ENCODE data around the gene SLC6A1. TPM values are rescaled to one million over a fixed set of nuclear protein-coding genes. Genes with fewer than 3 reads are reported as not detected.

SLC6A1 gene
- total RNA-seq, 1 donor from 2014 or later = 0.52 TPM

DNA sequence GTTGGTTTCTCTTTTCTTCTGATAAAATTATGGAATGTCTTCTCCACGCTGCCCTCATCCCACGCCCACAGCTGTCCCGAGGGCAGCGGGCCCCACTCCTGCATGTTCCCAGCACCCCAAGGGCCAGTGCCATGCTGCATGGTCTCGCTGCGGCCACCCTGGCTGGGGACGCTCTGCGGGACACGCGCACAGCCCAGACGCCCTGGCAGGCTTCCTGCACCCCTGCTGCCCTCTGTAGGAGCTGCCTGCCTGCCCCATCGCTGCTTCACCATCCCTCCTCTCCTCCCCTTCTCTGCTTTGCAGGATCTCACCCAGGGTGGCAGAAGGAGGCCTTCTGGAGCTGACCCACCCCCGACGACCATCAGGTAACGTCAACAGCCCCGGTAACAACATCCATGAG, 22.8 kb downstream of the SLC6A1 start:
- H2AFZ ChIP-seq (replicated peaks) = no peak overlapping the region
- H3K4me3 ChIP-seq = no peak overlapping the region
- H3K27ac Mint-ChIP-seq = no peak overlapping the region
- peaks cover 5% of the 10 kb centered on the region for H3K4me1 Mint-ChIP-seq
- no peaks in the 10 kb centered on the region for H3K4me1 ChIP-seq
- no peak for DNase-seq (ENCODE audit: low spot score)
- no peaks in the 10 kb centered on the region for H3K9me3 Mint-ChIP-seq
- no peaks in the 10 kb centered on the region for H3K27me3 ChIP-seq
- no peak overlapping the region for H3K9ac ChIP-seq
- TF ChIP-seq EZH2phosphoT487 (IDR thresholded peaks at IDR 0.05) (no peak), EZH2 (IDR thresholded peaks at IDR 0.05) (no peak)
- TF ChIP-seq, protein P1, sequence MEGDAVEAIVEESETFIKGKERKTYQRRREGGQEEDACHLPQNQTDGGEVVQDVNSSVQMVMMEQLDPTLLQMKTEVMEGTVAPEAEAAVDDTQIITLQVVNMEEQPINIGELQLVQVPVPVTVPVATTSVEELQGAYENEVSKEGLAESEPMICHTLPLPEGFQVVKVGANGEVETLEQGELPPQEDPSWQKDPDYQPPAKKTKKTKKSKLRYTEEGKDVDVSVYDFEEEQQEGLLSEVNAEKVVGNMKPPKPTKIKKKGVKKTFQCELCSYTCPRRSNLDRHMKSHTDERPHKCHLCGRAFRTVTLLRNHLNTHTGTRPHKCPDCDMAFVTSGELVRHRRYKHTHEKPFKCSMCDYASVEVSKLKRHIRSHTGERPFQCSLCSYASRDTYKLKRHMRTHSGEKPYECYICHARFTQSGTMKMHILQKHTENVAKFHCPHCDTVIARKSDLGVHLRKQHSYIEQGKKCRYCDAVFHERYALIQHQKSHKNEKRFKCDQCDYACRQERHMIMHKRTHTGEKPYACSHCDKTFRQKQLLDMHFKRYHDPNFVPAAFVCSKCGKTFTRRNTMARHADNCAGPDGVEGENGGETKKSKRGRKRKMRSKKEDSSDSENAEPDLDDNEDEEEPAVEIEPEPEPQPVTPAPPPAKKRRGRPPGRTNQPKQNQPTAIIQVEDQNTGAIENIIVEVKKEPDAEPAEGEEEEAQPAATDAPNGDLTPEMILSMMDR (IDR thresholded peaks at IDR 0.05) = no peak
- no peaks in the 10 kb centered on the region for H4K20me1 ChIP-seq (ENCODE audit: low read depth)
- H3K27me3 Mint-ChIP-seq (ENCODE audit: insufficient read depth, low read depth) = peaks cover 6% of the 10 kb centered on the region
- no peak overlapping the region for H3K27ac ChIP-seq
- H3K9me3 ChIP-seq (ENCODE audit: low read depth) = no peaks in the 10 kb centered on the region
- no peak overlapping the region for H3K4me3 Mint-ChIP-seq
- no peaks in the 10 kb centered on the region for H3F3A ChIP-seq (ENCODE audit: low read depth)
- no peaks in the 10 kb centered on the region for H3K36me3 ChIP-seq
- H3K4me2 ChIP-seq = no peak overlapping the region
- H3K79me2 ChIP-seq (ENCODE audit: low read depth) = no peaks in the 10 kb centered on the region
- no peaks in the 10 kb centered on the region for H3K36me3 Mint-ChIP-seq

GRCh38 chr3:11016727-11017126, 24.2 kb downstream of the SLC6A1 start:
- H3K79me2 ChIP-seq (ENCODE audit: low read depth) = no peaks in the 10 kb centered on the region
- H3K4me2 ChIP-seq = no peak overlapping the region
- no peak for DNase-seq (ENCODE audit: low spot score)
- TF ChIP-seq EZH2phosphoT487 (IDR thresholded peaks at IDR 0.05) (no peak), EZH2 (IDR thresholded peaks at IDR 0.05) (no peak)
- TF ChIP-seq, protein P1 (IDR thresholded peaks at IDR 0.05) = no peak
- no peaks in the 10 kb centered on the region for H4K20me1 ChIP-seq (ENCODE audit: low read depth)
- H3K4me3 ChIP-seq = no peak overlapping the region
- H3K4me1 ChIP-seq = no peaks in the 10 kb centered on the region
- no peaks in the 10 kb centered on the region for H3K27me3 ChIP-seq
- no peaks in the 10 kb centered on the region for H3K9me3 Mint-ChIP-seq
- H3K36me3 Mint-ChIP-seq = no peaks in the 10 kb centered on the region
- no peak overlapping the region for H3K4me3 Mint-ChIP-seq
- no peaks in the 10 kb centered on the region for H3K36me3 ChIP-seq
- H3K9me3 ChIP-seq (ENCODE audit: low read depth) = no peaks in the 10 kb centered on the region
- H3K4me1 Mint-ChIP-seq = no peaks in the 10 kb centered on the region
- no peak overlapping the region for H3K27ac ChIP-seq
- H3K9ac ChIP-seq = no peak overlapping the region
- no peak overlapping the region for H2AFZ ChIP-seq (replicated peaks)
- peaks cover 12% of the 10 kb centered on the region for H3K27me3 Mint-ChIP-seq (ENCODE audit: insufficient read depth, low read depth)
- H3K27ac Mint-ChIP-seq = no peak overlapping the region
- no peaks in the 10 kb centered on the region for H3F3A ChIP-seq (ENCODE audit: low read depth)

DNA sequence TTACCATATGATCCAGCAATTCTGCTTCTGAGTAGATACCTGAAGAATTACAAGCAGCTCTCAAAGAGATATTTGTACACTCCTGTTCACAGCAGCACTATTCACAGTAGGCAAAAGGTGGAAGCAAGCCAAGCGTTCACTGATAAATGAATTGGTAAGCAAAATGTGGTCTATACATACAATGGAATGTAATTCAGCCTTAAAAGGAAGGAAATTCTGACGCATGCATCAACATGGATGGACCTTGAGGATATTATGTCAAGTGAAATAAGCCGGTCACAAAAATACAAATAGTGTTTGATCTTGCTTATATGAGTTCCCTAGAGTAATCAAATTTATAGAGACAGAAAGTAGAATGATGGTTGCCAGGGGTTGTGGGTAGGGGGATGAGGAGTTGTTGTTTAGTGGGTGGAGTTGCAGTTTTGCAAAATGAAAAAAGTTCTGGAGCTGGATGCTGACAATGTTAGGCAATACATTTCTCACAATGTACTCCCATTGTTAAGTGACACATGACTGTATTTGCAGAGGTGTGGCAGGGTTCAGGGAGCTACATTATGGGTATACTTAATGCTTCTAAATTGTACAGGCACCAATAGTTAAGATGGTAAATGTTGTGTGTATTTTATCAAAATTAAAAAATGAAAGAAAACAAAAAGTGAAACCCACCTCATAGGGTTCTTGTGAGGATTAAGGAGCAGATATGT, 26.7 kb downstream of the SLC6A1 start:
- H3K27ac Mint-ChIP-seq = no peak overlapping the region
- no peaks in the 10 kb centered on the region for H3F3A ChIP-seq (ENCODE audit: low read depth)
- no peak for DNase-seq (ENCODE audit: low spot score)

More for the DNA sequence above, 26.7 kb downstream of the SLC6A1 start:
- TF ChIP-seq, protein P1 (IDR thresholded peaks at IDR 0.05) = no peak
- TF ChIP-seq EZH2 (IDR thresholded peaks at IDR 0.05) = no peak
- no peak for TF ChIP-seq EZH2phosphoT487 (IDR thresholded peaks at IDR 0.05)
- Histone ChIP-seq H3K79me2 (ENCODE audit: low read depth) (no peaks in the 10 kb centered on the region), H3K4me3 (no peak overlapping the region), H2AFZ (replicated peaks) (no peak overlapping the region), H3K9ac (no peak overlapping the region), H3K27ac (no peak overlapping the region), H4K20me1 (ENCODE audit: low read depth) (no peaks in the 10 kb centered on the region), H3K36me3 (no peaks in the 10 kb centered on the region), H3K9me3 (ENCODE audit: low read depth) (no peaks in the 10 kb centered on the region), H3K4me2 (no peak overlapping the region), H3K27me3 (no peaks in the 10 kb centered on the region), H3K4me1 (no peaks in the 10 kb centered on the region)
- Mint-ChIP-seq H3K9me3 (no peaks in the 10 kb centered on the region), H3K4me3 (no peak overlapping the region), H3K36me3 (no peaks in the 10 kb centered on the region), H3K4me1 (no peaks in the 10 kb centered on the region), H3K27me3 (ENCODE audit: insufficient read depth, low read depth) (peaks cover 12% of the 10 kb centered on the region)
